ENCODE measurements around the gene CLDN18. TPM values are rescaled to one million over a fixed set of nuclear protein-coding genes. Genes with fewer than 3 reads are reported as not detected.

The CLDN18 gene
- total and polyA plus RNA-seq, 2 of the 8 experiments (the other 6 are each of a cell fraction or from before 2014, with no cell fraction given): not detected

DNA sequence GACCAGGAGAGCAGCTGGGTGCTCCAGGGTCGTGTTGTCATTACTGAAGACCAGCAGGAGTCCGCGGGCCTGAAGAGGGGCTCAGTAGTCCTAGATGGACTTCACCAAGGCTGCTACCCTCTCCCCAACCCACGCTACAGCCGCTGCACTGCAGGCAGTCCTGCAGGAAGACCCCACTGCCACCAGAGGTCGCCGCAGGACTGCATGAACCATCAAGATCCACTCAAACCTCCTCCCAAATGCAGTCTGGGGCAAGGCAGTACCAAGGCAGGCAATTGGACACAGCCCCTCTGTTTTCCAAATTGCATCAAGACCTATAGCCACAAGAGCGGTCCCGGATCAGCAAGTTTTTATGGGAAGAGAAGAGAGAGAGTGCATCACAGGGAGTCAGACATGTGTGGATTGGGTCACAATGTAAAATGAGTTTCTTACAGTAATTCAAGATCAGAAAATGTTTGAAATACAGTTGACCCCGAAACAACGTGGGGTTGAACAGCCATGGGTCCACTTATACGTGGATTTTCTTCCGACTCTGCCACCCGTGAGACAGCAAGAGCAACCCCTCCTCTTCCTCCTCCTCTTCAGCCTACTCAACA, 58.7 kb downstream of the CLDN18 start:
- Histone ChIP-seq H3K4me1 (replicated peaks in 1 of 4; ENCODE audit: control insufficient read depth in 3 of 4, insufficient read depth in 4 of 4, low read length in 3 of 4) (peaks cover 1 to 5% (median 3%) of the 10 kb centered on the region in 4 experiments; a peak in 3 of 7 replicates), H4K20me1 (replicated peaks in 1 of 2; ENCODE audit: control insufficient read depth in 1 of 2, insufficient read depth in 2 of 2, low read length in 2 of 2) (no peaks in the 10 kb centered on the region), H3K27ac (ENCODE audit: low read depth, low read length) (no peak overlapping the region), H3K4ac (replicated peaks; ENCODE audit: insufficient read length, low read depth, low read length) (no peak overlapping the region), H3K36me3 (ENCODE audit: control insufficient read depth in 2 of 4, insufficient read depth in 4 of 4, low read length in 3 of 4) (peaks cover 3 to 9% (median 9%) of the 10 kb centered on the region in 4 experiments; a peak in 5 of 8 replicates), H4K8ac (ENCODE audit: extremely low read depth, insufficient read depth, low read length) (peak overlapping the region; percentile 58; the same call in 1 of the 2 replicates), H2BK12ac (ENCODE audit: low read depth, low read length) (no peak overlapping the region), H4K91ac (replicated peaks; ENCODE audit: insufficient read length, low read length) (no peak overlapping the region), H3K23me2 (ENCODE audit: low read depth, low read length) (no peaks in the 10 kb centered on the region), H3K23ac (ENCODE audit: insufficient read length) (no peak overlapping the region), H3K56ac (replicated peaks; ENCODE audit: insufficient read length, low read depth, low read length) (no peak overlapping the region), H2AK5ac (ENCODE audit: low read depth, low read length) (no peak overlapping the region), H2BK20ac (ENCODE audit: low read length) (no peak overlapping the region), H3K18ac (ENCODE audit: extremely low read depth, low read length) (no peak overlapping the region), H2BK5ac (ENCODE audit: low read depth, low read length) (peak overlapping the region; percentile 35; the same call in 1 of the 2 replicates), H2BK120ac (replicated peaks; ENCODE audit: low read depth, low read length) (no peak overlapping the region), H3K79me1 (ENCODE audit: low read depth, low read length) (no peaks in the 10 kb centered on the region), H3K9ac (replicated peaks in 1 of 4; ENCODE audit: extremely low read depth in 1 of 4, low read depth in 3 of 4, low read length in 3 of 4) (no peak overlapping the region), H3K9me3 (ENCODE audit: insufficient read depth in 2 of 2, low read depth in 1 of 2, low read length in 1 of 2) (no peaks in the 10 kb centered on the region), H3K4me2 (ENCODE audit: insufficient read depth in 1 of 2, low read depth in 2 of 2, low read length in 2 of 2) (no peak overlapping the region), H2AFZ (ENCODE audit: low read length) (no peak overlapping the region), H3K79me2 (ENCODE audit: control insufficient read depth in 1 of 2, insufficient read depth in 2 of 2, low read length in 2 of 2) (no peaks in the 10 kb centered on the region), H3K27me3 (replicated peaks in 1 of 4; ENCODE audit: control insufficient read depth in 3 of 4, extremely low read depth in 1 of 4, insufficient read depth in 3 of 4, low read length in 3 of 4) (no peaks in the 10 kb centered on the region), H3K14ac (ENCODE audit: insufficient read length) (no peak overlapping the region), H3K4me3 (ENCODE audit: extremely low read depth in 1 of 4, insufficient read depth in 2 of 4, low read depth in 3 of 4, low read length in 4 of 4) (no peak overlapping the region), H4K5ac (ENCODE audit: insufficient read length, low read depth, low read length) (no peak overlapping the region), H2BK15ac (ENCODE audit: low read length) (no peak overlapping the region)
- ChIA-PET POLR2A (ENCODE audit: partially characterized antibody) (interaction anchor here (0.6 to 2.7 kb wide), 6 partner anchors 9 to 523 kb away, joined by 3 to 11 read pairs (median 4); partner anchors contain the start of genes ARMC8, DBR1 and DZIP1L), CTCF (ENCODE audit: partially characterized antibody) (interaction anchor here (0.8 to 16.3 kb wide), 19 partner anchors 8 to 263 kb away, joined by 3 to 232 read pairs (median 5); partner anchors contain the start of gene DZIP1L)
- DNase-seq (ENCODE audit: low read depth in 1 of 2, low spot score in 2 of 2) (peak; percentile 64 to 89), FAIRE-seq (peak; percentile 84)
- WGBS, 2 experiments (ENCODE audit: extremely low coverage in 1 of 2, insufficient coverage in 1 of 2, insufficient read length in 1 of 2, insufficient replicate concordance in 2 of 2, low coverage in 1 of 2, low lambda C conversion rate in 2 of 2, missing lambda C conversion rate in 1 of 2): 39% methylated on average over 14 of the region's 14 CpGs; no CpG with 5 or more reads in 1 of the 2 experiments
- TF ChIP-seq JUND (IDR thresholded peaks at IDR 0.05; ENCODE audit: low read length) (no peak), TCF12 (IDR thresholded peaks at IDR 0.05; ENCODE audit: low read depth, low read length) (no peak), CTBP2 (IDR thresholded peaks at IDR 0.05; ENCODE audit: borderline replicate concordance, insufficient read depth, insufficient read length, low read length) (no peak), CBX5 (IDR thresholded peaks at IDR 0.05; ENCODE audit: low read depth, low read length) (no peak), SP4 (IDR thresholded peaks at IDR 0.05; ENCODE audit: low read length) (no peak), SIN3A (conservative IDR thresholded peaks at IDR 0.05 in 1 of 2, IDR thresholded peaks at IDR 0.05 in 1 of 2; ENCODE audit: low read depth in 1 of 2, low read length in 2 of 2) (0 out of 4 replicates have a peak, but pooled peaks of 1 of the 2 experiments have one; percentile 29), KDM4A (IDR thresholded peaks at IDR 0.05; ENCODE audit: low read depth, low read length, severe bottlenecking) (no peak), CBX8 (IDR thresholded peaks at IDR 0.05; ENCODE audit: borderline replicate concordance, low read depth, low read length) (no peak), SP1 (IDR thresholded peaks at IDR 0.05; ENCODE audit: low read depth, low read length) (no peak), CHD2 (IDR thresholded peaks at IDR 0.05; ENCODE audit: low read length) (0 out of 2 replicates have a peak, but pooled peaks have one; percentile 47), POLR2AphosphoS5 (IDR thresholded peaks at IDR 0.05; ENCODE audit: low read depth, low read length) (no peak), SIX5 (IDR thresholded peaks at IDR 0.05; ENCODE audit: low read depth, low read length) (no peak), BACH1 (IDR thresholded peaks at IDR 0.05; ENCODE audit: low read length) (peak; percentile 47; the same call in 1 of the 2 replicates)
